GM21825 (cell line): Measurements from ENCODE around the gene RFFL.

Source experiments
- ATAC-seq: cut with Tn5 transposase; IDR thresholded peaks from one replicate; pipeline ENCODE4 v1.9.1; 2021; ENCODE audit warnings: mild to moderate bottlenecking, moderate library complexity; ENCODE audit not compliant: unreplicated experiment

RFFL gene

DNA sequence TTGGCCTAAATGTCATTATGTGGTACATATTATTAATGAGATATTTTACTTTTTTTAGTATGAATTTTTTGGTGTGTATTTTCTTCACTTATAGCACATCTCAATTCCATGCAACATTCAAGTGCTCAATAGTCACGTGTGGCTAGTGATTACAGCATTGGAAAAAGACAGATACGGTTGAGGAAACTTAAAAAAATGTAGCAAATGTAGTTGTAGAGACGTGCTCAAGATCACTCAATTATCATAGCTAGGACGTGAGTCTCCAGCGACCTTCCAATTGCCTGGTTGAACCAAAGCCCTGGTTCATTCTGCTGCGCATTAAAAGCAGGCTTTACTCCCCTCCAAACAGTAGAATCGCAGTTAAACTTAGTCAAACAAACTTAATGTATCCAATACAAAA, 84.4 kb downstream of the RFFL start:
- no peak for ATAC-seq

DNA sequence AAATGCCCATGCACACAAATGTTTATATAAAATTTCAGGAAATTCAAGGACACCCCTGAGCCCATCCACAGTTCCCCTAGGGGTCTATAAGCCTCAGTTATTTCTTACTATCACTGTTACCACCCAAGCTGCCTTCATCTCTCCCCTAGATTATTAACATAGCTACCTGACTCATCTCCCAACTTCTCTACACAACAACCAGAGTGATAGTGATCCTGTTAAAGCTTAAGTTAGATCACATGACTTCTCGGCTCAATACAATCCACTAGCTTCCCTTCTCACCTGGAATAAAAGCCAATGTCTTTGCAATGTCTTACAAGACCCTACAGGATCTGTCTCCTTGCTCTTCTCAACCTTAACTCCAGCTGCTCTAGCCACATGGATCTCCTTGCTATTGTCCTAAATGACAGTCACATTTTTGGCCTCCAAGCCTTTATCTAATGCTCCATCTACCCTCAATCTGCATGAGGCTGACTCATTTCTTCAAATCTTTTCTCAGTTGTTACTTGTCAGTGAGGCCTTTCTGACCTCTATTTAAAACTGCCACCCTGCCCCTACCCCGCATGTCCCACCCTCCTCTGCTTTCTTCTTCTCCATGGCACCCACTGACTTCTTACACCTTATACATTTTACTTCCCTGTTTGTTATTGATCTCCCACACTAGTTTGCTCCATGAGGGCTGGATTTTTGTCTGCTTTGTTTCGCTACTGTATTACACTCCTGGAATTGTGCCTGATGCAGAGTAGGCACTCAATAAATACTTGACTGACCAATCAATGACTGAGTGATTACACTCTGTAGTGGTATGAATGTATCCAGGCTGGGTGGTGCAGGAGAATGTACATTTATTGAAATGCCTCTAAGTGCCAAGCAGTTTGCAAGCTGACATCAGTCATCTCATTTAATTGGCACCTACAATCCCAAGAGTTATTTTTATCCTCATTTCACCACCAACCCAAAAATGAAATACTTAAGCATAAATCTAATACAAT, 88.4 kb downstream of the RFFL start:
- ATAC-seq, result no peak

DNA sequence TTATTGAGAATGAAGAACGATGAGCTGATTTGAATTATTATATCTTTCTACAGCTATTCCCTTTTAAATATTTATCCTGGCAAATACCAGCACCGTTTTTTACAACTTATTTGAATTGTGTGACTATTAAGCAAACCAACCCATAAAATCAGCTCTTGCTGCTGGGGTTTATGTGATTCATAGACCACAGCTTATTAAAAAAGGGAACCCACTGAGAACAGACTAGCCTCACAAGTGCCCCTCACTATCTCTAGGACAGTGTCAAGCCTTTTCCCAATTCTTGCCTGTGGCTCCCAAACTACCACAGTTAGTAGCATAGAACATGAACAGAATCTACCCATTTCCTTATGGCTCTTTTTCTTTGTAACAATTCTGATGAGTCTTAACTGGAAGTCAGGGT, 89.3 kb downstream of the RFFL start:
- ATAC-seq, result no peak

DNA sequence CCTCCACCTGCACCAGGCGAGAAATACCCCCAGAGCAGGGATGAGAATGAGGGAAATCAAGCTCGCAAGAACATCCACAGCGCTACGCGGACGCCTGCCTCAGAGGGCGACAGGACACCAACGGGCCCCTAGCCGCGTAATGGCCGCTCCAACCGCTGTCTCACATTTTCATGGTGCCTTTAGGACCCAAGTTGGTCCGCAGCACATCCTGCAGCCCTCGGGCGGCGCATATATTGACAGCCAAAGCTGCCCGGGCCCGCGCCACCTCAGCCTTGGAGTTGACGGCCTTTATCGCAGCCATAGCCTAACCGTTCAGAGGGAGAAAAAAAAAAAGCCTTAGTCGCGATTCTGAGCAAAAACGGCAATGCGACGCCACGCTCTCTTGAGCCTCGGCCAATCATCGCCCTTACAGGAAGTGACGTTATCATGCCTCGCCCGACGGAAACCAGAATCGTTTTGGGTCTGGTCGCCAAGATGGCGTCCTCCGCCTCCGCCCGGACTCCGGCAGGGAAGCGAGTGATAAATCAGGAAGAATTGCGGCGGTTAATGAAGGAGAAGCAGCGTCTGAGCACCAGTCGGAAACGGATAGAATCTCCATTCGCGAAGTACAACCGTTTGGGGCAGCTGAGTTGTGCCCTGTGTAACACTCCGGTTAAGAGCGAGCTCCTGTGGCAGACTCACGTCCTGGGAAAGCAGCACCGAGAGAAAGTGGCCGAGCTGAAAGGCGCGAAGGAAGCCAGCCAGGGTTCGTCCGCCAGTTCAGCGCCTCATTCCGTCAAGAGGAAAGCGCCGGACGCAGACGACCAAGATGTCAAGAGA, 102.2 kb downstream of the RFFL start, which contains the start of the genes CCT6B and ZNF830:
Gene CCT6B, minus strand, starts transcription at position 368 of the 819 bp plus-strand sequence. Its CDS starts 67 bp downstream, at position 301.
Gene ZNF830, plus strand, starts transcription at position 448 of the 819 bp plus-strand sequence. Its CDS starts 27 bp downstream, at position 475.
- ATAC-seq, result peak; percentile 80

DNA sequence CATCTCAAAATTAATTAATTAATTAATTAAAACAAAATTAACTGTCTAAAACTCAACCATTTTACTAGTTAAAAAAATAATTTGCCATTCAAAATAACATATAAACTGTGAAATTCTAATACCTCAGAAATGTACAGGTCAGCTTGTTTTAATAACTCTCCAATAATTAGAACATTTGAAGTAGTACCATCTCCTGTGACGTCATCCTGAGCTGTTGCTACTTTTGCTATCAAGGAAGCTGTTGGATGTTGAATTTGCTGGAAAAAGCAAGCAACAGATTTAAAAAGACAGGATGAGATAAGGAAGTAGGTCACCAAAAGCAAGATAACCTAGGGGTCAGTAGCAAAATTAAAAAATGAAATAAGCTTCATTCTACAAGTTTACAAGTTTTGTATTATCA, 105.1 kb downstream of the RFFL start:
- ATAC-seq, result no peak
